Measurements from ENCODE around the gene BAIAP2L1.

DNA sequence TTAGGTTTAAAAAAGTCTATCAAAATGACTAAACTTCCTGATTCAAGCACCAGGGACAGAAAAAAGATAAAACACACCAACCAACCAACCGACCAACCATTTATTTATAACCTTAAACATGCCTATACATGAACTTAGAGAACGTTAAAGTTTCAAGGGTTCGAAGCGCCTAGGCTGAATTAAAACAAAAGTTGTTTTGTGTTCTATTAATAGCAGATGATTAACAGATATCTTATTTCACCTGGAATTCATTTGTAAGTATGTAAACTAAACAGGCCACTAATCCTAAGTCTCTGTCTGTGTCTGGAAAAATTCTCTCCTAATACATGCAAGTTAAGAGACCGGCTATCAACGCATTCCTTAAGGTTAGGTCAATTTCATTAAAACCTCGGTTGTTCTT is 1.4 kb downstream of the BAIAP2L1 start:
- TF ChIP-seq, protein P1, sequence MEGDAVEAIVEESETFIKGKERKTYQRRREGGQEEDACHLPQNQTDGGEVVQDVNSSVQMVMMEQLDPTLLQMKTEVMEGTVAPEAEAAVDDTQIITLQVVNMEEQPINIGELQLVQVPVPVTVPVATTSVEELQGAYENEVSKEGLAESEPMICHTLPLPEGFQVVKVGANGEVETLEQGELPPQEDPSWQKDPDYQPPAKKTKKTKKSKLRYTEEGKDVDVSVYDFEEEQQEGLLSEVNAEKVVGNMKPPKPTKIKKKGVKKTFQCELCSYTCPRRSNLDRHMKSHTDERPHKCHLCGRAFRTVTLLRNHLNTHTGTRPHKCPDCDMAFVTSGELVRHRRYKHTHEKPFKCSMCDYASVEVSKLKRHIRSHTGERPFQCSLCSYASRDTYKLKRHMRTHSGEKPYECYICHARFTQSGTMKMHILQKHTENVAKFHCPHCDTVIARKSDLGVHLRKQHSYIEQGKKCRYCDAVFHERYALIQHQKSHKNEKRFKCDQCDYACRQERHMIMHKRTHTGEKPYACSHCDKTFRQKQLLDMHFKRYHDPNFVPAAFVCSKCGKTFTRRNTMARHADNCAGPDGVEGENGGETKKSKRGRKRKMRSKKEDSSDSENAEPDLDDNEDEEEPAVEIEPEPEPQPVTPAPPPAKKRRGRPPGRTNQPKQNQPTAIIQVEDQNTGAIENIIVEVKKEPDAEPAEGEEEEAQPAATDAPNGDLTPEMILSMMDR (IDR thresholded peaks at IDR 0.05) = no peak
- TF ChIP-seq POLR2A (IDR thresholded peaks at IDR 0.05) = no peak

All from esophagus squamous epithelium (tissue), 4 donors.